ENCODE data around the gene ELMO2.

Gene ELMO2

GRCh38 chr20:46352370-46352938, 54.0 kb downstream of the ELMO2 start:
- no peak for FAIRE-seq

- no peak for FAIRE-seq
These were observed 54.9 kb downstream of the ELMO2 start for GRCh38 chr20:46351357-46352058.

- FAIRE-seq, result no peak
These were observed 55.5 kb downstream of the ELMO2 start for GRCh38 chr20:46350986-46351267.

GRCh38 chr20:46350201-46350985, 56.0 kb downstream of the ELMO2 start:
- FAIRE-seq, result no peak

GRCh38 chr20:46349742-46350056, 56.7 kb downstream of the ELMO2 start:
- no peak for FAIRE-seq

GRCh38 chr20:46349035-46349741, 57.2 kb downstream of the ELMO2 start:
- FAIRE-seq, result no peak

- no peak for FAIRE-seq
These were observed 58.3 kb downstream of the ELMO2 start for GRCh38 chr20:46347841-46348803.

- no peak for FAIRE-seq
These were observed 59.6 kb downstream of the ELMO2 start for GRCh38 chr20:46346770-46347169.

GRCh38 chr20:46344488-46345162, 61.8 kb downstream of the ELMO2 start:
- no peak for FAIRE-seq

- no peak for FAIRE-seq
These were observed 62.4 kb downstream of the ELMO2 start for GRCh38 chr20:46343975-46344357.

- FAIRE-seq, result no peak
These were observed 63.0 kb downstream of the ELMO2 start for GRCh38 chr20:46343348-46343974.

GRCh38 chr20:46342451-46343347, 63.7 kb downstream of the ELMO2 start:
- FAIRE-seq, result no peak

GRCh38 chr20:46342010-46342378, 64.4 kb downstream of the ELMO2 start:
- no peak for FAIRE-seq

- FAIRE-seq, result no peak
These were observed 65.1 kb downstream of the ELMO2 start for GRCh38 chr20:46341074-46342009.

GRCh38 chr20:46339037-46339436, 67.4 kb downstream of the ELMO2 start:
- no peak for FAIRE-seq

GRCh38 chr20:46336735-46337134, 69.7 kb downstream of the ELMO2 start:
- no peak for FAIRE-seq

- FAIRE-seq, result no peak
These were observed 72.0 kb downstream of the ELMO2 start for GRCh38 chr20:46334303-46334904.

GRCh38 chr20:46333161-46333991, 73.0 kb downstream of the ELMO2 start:
- FAIRE-seq, result no peak

Measured in colon (tissue), 2 donors.